Liver (tissue), 9 donors: Measurements from ENCODE around the gene DOK6. TPM values are rescaled to one million over a fixed set of nuclear protein-coding genes. Genes with fewer than 3 reads are reported as not detected.

Experiments used
- DNase-seq: peaks from one replicate; pipeline ENCODE4 v3.0.0-alpha.2; 2017; ENCODE audit warnings: low spot score
- H3K27ac ChIP-seq, 2 donors: one replicate each; pipeline ENCODE4 v1.7.0; 2013; ENCODE audit warnings: inconsistent platforms in 2 of 2, low read length in 2 of 2, control low read depth in 1 of 2, low read depth in 1 of 2, mild to moderate bottlenecking in 1 of 2
- H3K27me3 ChIP-seq, 4 donors: one replicate each; pipeline versions ENCODE4 v1.6.1 to v1.7.0; 2013; ENCODE audit warnings: low read length in 3 of 4, inconsistent platforms in 1 of 4, mild to moderate bottlenecking in 1 of 4, moderate library complexity in 1 of 4; ENCODE audit not compliant: control insufficient read depth in 4 of 4, insufficient read depth in 4 of 4
- H3K36me3 ChIP-seq, 4 donors: one replicate each; pipeline versions ENCODE4 v1.6.1 to v1.7.0; 2013; ENCODE audit warnings: low read length in 3 of 4, mild to moderate bottlenecking in 3 of 4, low read depth in 1 of 4, moderate library complexity in 1 of 4; ENCODE audit not compliant: control insufficient read depth in 4 of 4, insufficient read depth in 3 of 4
- H3K4me1 ChIP-seq, 4 donors: one replicate each; pipeline versions ENCODE4 v1.6.1 to v1.7.0; 2013; ENCODE audit warnings: low read length in 3 of 4, mild to moderate bottlenecking in 3 of 4, moderate library complexity in 1 of 4; ENCODE audit not compliant: control insufficient read depth in 4 of 4, insufficient read depth in 4 of 4
- H3K4me3 ChIP-seq, 3 donors: one replicate each; pipeline versions ENCODE4 v1.6.1 to v1.7.0; 2013; ENCODE audit warnings: low read length in 3 of 3, control low read depth in 1 of 3, low read depth in 1 of 3, mild to moderate bottlenecking in 1 of 3
- H3K9ac ChIP-seq, 2 donors: one replicate each; pipeline ENCODE4 v1.7.0; 2013; ENCODE audit warnings: low read length in 2 of 2, mild to moderate bottlenecking in 2 of 2, moderate library complexity in 2 of 2, control low read depth in 1 of 2, low read depth in 1 of 2
- H3K9me3 ChIP-seq, 4 donors: one replicate each; pipeline versions ENCODE4 v1.6.1 to v1.7.0; 2013; ENCODE audit warnings: low read length in 3 of 4; ENCODE audit not compliant: control insufficient read depth in 4 of 4
- GABPA ChIP-seq, 2 donors: IDR thresholded peaks in 1 of 2; conservative IDR thresholded peaks in 1 of 2; 2 replicates each; pipeline ENCODE4 v1.6.1; 2016; ENCODE audit warnings: antibody characterized with exemption in 2 of 2, mild to moderate bottlenecking in 1 of 2, moderate library complexity in 1 of 2
- HNF4A ChIP-seq, 2 donors: conservative IDR thresholded peaks; 2 replicates each; pipeline ENCODE4 v1.6.1; 2016; ENCODE audit warnings: antibody characterized with exemption in 2 of 2, mild to moderate bottlenecking in 2 of 2
- JUND ChIP-seq, 2 donors: IDR thresholded peaks; 2 replicates each; pipeline ENCODE4 v1.6.1; 2016; ENCODE audit warnings: antibody characterized with exemption in 2 of 2
- MAX ChIP-seq: IDR thresholded peaks from 2 replicates; pipeline ENCODE4 v1.6.1; 2016; ENCODE audit warnings: antibody characterized with exemption
- RAD21 ChIP-seq, 2 donors: IDR thresholded peaks; 2 replicates each; pipeline ENCODE4 v1.6.1; 2016; ENCODE audit warnings: antibody characterized with exemption in 2 of 2, mild to moderate bottlenecking in 2 of 2
- RXRA ChIP-seq, 2 donors: IDR thresholded peaks; 2 replicates each; pipeline ENCODE4 v1.6.1; 2017 to 2018; ENCODE audit warnings: antibody characterized with exemption in 2 of 2, mild to moderate bottlenecking in 1 of 2
- SP1 ChIP-seq: IDR thresholded peaks from 2 replicates; pipeline ENCODE4 v1.6.1; 2018; ENCODE audit warnings: antibody characterized with exemption, mild to moderate bottlenecking
- WGBS: extraction: QIAGEN DNeasy Blood & Tissue Kit; methylation state at CpG from one replicate; pipeline ENCODE4 v1.1.7; 2013; 5-methylcytosine and 5-hydroxymethylcytosine counted together
- polyA plus RNA-seq, 2 donors: library from polyadenylated mRNA; stranded (reverse) in 1 of 2; unstranded in 1 of 2; fragments of 200-250 nt in 1 of 2; fragments of >200 nt in 1 of 2; fragmentation: Nextera tagmentation in 1 of 2; extraction: Ambion mirVana in 1 of 2; gene quantifications; one replicate each; pipeline versions ENCODE4 v1.2.1 to v1.2.3, GENCODE V29; 2013 to 2015
- total RNA-seq, 2 donors: library from RNA; depleted of rRNA; stranded (reverse); fragments of >200 nt; gene quantifications; one replicate each; pipeline ENCODE4 v1.2.3, GENCODE V29; 2014
- TF ChIP-seq, protein P1 (sequence below): IDR thresholded peaks from 2 replicates; pipeline ENCODE4 v1.6.1; 2016; ENCODE audit warnings: antibody characterized with exemption
- TF ChIP-seq, protein P2 (sequence below): IDR thresholded peaks from 2 replicates; pipeline ENCODE4 v1.6.1; 2016; ENCODE audit warnings: antibody characterized with exemption, mild to moderate bottlenecking
- TF ChIP-seq, protein P3 (sequence below): fragments of 150-350 bp; IDR thresholded peaks from 2 replicates; pipeline ENCODE4 v1.5.1; 2017; ENCODE audit warnings: improper control_type of control experiment, low read depth, low read length; ENCODE audit not compliant: missing input control
- donor health status: healthy.
- donor health status: healthy.
- donor health status: healthy.
- donor health status: healthy.
- donor health status: healthy.

Gene DOK6
- total and polyA plus RNA-seq, 4 donors, result 0.08 to 1.1 (median 0.67) TPM

DNA sequence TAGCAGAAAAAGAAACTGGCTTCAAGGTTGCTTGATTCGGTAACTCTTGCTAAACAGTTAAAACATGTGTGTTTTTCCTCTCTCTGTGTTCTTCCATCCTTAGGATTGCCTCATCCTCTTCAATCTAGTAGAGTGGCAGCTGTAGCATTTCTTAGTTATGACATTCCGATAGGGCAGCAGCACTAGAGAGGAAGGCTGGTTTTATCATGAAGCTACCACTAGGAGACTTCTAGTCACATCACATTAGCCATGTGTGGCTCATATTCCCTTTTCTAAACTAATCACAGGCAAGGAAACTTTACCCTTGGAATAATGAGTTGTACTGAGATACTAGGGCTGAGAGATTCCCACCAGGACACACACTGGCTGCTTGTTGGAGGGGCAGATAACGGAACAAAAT lies 187.6 kb downstream of the DOK6 start:
- TF ChIP-seq, protein P1, sequence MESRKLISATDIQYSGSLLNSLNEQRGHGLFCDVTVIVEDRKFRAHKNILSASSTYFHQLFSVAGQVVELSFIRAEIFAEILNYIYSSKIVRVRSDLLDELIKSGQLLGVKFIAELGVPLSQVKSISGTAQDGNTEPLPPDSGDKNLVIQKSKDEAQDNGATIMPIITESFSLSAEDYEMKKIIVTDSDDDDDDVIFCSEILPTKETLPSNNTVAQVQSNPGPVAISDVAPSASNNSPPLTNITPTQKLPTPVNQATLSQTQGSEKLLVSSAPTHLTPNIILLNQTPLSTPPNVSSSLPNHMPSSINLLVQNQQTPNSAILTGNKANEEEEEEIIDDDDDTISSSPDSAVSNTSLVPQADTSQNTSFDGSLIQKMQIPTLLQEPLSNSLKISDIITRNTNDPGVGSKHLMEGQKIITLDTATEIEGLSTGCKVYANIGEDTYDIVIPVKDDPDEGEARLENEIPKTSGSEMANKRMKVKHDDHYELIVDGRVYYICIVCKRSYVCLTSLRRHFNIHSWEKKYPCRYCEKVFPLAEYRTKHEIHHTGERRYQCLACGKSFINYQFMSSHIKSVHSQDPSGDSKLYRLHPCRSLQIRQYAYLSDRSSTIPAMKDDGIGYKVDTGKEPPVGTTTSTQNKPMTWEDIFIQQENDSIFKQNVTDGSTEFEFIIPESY, result no peak
- TF ChIP-seq, protein P2, sequence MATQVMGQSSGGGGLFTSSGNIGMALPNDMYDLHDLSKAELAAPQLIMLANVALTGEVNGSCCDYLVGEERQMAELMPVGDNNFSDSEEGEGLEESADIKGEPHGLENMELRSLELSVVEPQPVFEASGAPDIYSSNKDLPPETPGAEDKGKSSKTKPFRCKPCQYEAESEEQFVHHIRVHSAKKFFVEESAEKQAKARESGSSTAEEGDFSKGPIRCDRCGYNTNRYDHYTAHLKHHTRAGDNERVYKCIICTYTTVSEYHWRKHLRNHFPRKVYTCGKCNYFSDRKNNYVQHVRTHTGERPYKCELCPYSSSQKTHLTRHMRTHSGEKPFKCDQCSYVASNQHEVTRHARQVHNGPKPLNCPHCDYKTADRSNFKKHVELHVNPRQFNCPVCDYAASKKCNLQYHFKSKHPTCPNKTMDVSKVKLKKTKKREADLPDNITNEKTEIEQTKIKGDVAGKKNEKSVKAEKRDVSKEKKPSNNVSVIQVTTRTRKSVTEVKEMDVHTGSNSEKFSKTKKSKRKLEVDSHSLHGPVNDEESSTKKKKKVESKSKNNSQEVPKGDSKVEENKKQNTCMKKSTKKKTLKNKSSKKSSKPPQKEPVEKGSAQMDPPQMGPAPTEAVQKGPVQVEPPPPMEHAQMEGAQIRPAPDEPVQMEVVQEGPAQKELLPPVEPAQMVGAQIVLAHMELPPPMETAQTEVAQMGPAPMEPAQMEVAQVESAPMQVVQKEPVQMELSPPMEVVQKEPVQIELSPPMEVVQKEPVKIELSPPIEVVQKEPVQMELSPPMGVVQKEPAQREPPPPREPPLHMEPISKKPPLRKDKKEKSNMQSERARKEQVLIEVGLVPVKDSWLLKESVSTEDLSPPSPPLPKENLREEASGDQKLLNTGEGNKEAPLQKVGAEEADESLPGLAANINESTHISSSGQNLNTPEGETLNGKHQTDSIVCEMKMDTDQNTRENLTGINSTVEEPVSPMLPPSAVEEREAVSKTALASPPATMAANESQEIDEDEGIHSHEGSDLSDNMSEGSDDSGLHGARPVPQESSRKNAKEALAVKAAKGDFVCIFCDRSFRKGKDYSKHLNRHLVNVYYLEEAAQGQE, result no peak
- TF ChIP-seq HNF4A (conservative IDR thresholded peaks at IDR 0.05) (no peak), GABPA (IDR thresholded peaks at IDR 0.05 in 1 of 2, conservative IDR thresholded peaks at IDR 0.05 in 1 of 2) (no peak), JUND (IDR thresholded peaks at IDR 0.05) (no peak), MAX (no peak)
- TF ChIP-seq, protein P3, sequence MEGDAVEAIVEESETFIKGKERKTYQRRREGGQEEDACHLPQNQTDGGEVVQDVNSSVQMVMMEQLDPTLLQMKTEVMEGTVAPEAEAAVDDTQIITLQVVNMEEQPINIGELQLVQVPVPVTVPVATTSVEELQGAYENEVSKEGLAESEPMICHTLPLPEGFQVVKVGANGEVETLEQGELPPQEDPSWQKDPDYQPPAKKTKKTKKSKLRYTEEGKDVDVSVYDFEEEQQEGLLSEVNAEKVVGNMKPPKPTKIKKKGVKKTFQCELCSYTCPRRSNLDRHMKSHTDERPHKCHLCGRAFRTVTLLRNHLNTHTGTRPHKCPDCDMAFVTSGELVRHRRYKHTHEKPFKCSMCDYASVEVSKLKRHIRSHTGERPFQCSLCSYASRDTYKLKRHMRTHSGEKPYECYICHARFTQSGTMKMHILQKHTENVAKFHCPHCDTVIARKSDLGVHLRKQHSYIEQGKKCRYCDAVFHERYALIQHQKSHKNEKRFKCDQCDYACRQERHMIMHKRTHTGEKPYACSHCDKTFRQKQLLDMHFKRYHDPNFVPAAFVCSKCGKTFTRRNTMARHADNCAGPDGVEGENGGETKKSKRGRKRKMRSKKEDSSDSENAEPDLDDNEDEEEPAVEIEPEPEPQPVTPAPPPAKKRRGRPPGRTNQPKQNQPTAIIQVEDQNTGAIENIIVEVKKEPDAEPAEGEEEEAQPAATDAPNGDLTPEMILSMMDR, result no peak
- no peaks in the 10 kb centered on the region for H3K27me3 ChIP-seq
- H3K4me3 ChIP-seq, result no peak overlapping the region
- WGBS, result 94% methylated on average over 3 of the region's 3 CpGs
- no peaks in the 10 kb centered on the region for H3K36me3 ChIP-seq
- no peak overlapping the region for H3K9ac ChIP-seq
- no peaks in the 10 kb centered on the region for H3K4me1 ChIP-seq
- DNase-seq, result no peak
- no peaks in the 10 kb centered on the region for H3K9me3 ChIP-seq
- H3K27ac ChIP-seq, result no peak overlapping the region

DNA sequence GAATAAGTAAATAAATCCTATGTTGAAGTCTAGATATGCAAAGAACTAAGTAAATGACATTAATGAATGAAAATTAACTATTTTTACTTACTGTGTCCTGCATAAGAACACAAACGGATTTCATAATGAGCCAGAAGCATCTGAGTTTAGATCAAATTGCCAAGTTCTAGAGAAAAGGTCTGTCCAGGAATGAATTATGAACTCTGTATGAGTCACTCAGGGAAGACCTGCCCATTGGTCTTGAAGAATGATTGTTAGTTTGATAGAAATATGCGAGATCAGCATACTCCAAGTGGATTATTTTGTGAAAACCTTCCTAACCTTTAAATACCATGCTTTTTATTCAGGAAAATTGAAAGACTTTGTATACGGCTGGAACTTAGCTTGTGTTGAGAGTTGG lies 189.5 kb downstream of the DOK6 start:
- no peaks in the 10 kb centered on the region for H3K27me3 ChIP-seq
- 90% methylated on average over 3 of the region's 3 CpGs for whole genome bisulfite sequencing

More for the DNA sequence above, 189.5 kb downstream of the DOK6 start:
- DNase-seq, result no peak
- H3K9ac ChIP-seq, result no peak overlapping the region
- H3K4me1 ChIP-seq, result no peaks in the 10 kb centered on the region
- no peaks in the 10 kb centered on the region for H3K9me3 ChIP-seq
- H3K4me3 ChIP-seq, result no peak overlapping the region
- TF ChIP-seq SP1, result no peak
- no peak for TF ChIP-seq HNF4A (conservative IDR thresholded peaks at IDR 0.05)
- TF ChIP-seq, protein P2, result no peak
- TF ChIP-seq RXRA (IDR thresholded peaks at IDR 0.05), result no peak
- no peak for TF ChIP-seq RAD21 (IDR thresholded peaks at IDR 0.05)
- no peaks in the 10 kb centered on the region for H3K36me3 ChIP-seq
- H3K27ac ChIP-seq, result no peak overlapping the region
